Measurements from ENCODE around the gene GKN2. TPM values are rescaled to one million over a fixed set of nuclear protein-coding genes. Genes with fewer than 3 reads are reported as not detected.

Gene GKN2
- total RNA-seq, 1 experiment from 2014 or later, result not detected

DNA sequence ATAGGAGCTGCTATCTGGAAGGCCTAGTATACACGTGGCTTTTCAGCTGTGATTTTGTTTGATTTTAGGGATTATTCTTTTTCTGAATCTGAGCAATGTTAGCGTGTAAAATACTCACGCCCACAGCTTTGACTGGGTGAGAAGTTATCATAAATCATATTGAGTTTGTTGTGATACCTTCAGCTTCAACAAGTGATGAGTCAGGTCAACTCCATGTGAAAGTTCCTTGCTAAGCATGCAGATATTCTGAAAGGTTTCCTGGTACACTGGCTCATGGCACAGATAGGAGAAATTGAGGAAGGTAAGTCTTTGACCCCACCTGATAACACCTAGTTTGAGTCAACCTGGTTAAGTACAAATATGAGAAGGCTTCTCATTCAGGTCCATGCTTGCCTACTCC is 21.6 kb upstream of the GKN2 start, which contains the start of gene GKN1:
Gene GKN1 (plus strand): TSS at position 386 of the 400 bp plus-strand sequence. CDS start 42 bp downstream, outside the sequence.
- CTCF ChIA-PET, result no interaction called here
- H2AFZ ChIP-seq, result no peak within 1 kb of the TSS
- no peak within 1 kb of the TSS for H3K27ac ChIP-seq

GRCh38 chr2:68971591-68972231 is 19.0 kb upstream of the GKN2 start:
- intact Hi-C loops (cut with micrococcal nuclease; ENCODE audit: unreplicated experiment), result loop anchor here (5.0 kb wide), 2 partner anchors 41 to 191 kb away; partner anchors contain the start of gene ANTXR1
- ChIA-PET POLR2A (ENCODE audit: unreplicated experiment) (interaction anchor here (0.6 kb wide), 1 partner anchor 172 kb away, joined by 4 read pairs; no protein-coding TSS in a partner anchor), CTCF (no interaction called here)
- no TSS peak for BruUV-seq (replicated peaks)
- Histone ChIP-seq H3K4me3 (no peak overlapping the region), H2AFZ (no peak overlapping the region), H3K27me3 (ENCODE audit: insufficient read depth, low read depth) (no peaks in the 10 kb centered on the region), H3K9me2 (ENCODE audit: insufficient read depth) (no peaks in the 10 kb centered on the region), H3K9me3 (ENCODE audit: insufficient read depth, low read depth) (no peaks in the 10 kb centered on the region), H3K27ac (peak overlapping the region; percentile 80), H3K36me3 (ENCODE audit: low read depth) (no peaks in the 10 kb centered on the region), H3K4me1 (replicated peaks; ENCODE audit: insufficient read depth) (peaks cover 28% of the 10 kb centered on the region), H3K4me2 (peak overlapping the region; percentile 20), H3F3A (ENCODE audit: insufficient read depth, low read depth) (peaks cover 22% of the 10 kb centered on the region), H3K79me2 (ENCODE audit: low read depth) (no peaks in the 10 kb centered on the region), H4K20me1 (ENCODE audit: insufficient read depth) (no peaks in the 10 kb centered on the region)
- no peak for TF ChIP-seq EZH2 (IDR thresholded peaks at IDR 0.05; ENCODE audit: low read depth)
- TF ChIP-seq, protein P1, sequence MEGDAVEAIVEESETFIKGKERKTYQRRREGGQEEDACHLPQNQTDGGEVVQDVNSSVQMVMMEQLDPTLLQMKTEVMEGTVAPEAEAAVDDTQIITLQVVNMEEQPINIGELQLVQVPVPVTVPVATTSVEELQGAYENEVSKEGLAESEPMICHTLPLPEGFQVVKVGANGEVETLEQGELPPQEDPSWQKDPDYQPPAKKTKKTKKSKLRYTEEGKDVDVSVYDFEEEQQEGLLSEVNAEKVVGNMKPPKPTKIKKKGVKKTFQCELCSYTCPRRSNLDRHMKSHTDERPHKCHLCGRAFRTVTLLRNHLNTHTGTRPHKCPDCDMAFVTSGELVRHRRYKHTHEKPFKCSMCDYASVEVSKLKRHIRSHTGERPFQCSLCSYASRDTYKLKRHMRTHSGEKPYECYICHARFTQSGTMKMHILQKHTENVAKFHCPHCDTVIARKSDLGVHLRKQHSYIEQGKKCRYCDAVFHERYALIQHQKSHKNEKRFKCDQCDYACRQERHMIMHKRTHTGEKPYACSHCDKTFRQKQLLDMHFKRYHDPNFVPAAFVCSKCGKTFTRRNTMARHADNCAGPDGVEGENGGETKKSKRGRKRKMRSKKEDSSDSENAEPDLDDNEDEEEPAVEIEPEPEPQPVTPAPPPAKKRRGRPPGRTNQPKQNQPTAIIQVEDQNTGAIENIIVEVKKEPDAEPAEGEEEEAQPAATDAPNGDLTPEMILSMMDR (conservative IDR thresholded peaks at IDR 0.05), result no peak
- DNase-seq, result peak; percentile 72 to 89

More for the DNA sequence above, 21.6 kb upstream of the GKN2 start, which contains the start of gene GKN1:
- Histone ChIP-seq H3K9me3 (ENCODE audit: insufficient read depth, low read depth) (no peaks in the 10 kb centered on the region), H3K9me2 (ENCODE audit: insufficient read depth) (no peaks in the 10 kb centered on the region), H3K4me2 (no peak within 1 kb of the TSS), H3K4me3 (no peak within 1 kb of the TSS), H3K36me3 (ENCODE audit: low read depth) (no peaks in the 10 kb centered on the region), H4K20me1 (ENCODE audit: insufficient read depth) (no peaks in the 10 kb centered on the region), H3K27me3 (ENCODE audit: insufficient read depth, low read depth) (no peaks in the 10 kb centered on the region), H3K79me2 (ENCODE audit: low read depth) (no peaks in the 10 kb centered on the region), H3F3A (ENCODE audit: insufficient read depth, low read depth) (peaks cover 22% of the 10 kb centered on the region), H3K4me1 (replicated peaks; ENCODE audit: insufficient read depth) (peaks cover 28% of the 10 kb centered on the region)
- POLR2A ChIA-PET (ENCODE audit: unreplicated experiment), result no interaction called here
- TF ChIP-seq, protein P1 (conservative IDR thresholded peaks at IDR 0.05), result no peak
- TF ChIP-seq EZH2 (IDR thresholded peaks at IDR 0.05; ENCODE audit: low read depth), result no peak
- DNase-seq, result no peak
- BruUV-seq (replicated peaks), result no TSS peak
- intact Hi-C loops (cut with micrococcal nuclease; ENCODE audit: unreplicated experiment), result loop anchor here (5.0 kb wide), 2 partner anchors 38 to 188 kb away; partner anchors contain the start of gene ANTXR1

DNA sequence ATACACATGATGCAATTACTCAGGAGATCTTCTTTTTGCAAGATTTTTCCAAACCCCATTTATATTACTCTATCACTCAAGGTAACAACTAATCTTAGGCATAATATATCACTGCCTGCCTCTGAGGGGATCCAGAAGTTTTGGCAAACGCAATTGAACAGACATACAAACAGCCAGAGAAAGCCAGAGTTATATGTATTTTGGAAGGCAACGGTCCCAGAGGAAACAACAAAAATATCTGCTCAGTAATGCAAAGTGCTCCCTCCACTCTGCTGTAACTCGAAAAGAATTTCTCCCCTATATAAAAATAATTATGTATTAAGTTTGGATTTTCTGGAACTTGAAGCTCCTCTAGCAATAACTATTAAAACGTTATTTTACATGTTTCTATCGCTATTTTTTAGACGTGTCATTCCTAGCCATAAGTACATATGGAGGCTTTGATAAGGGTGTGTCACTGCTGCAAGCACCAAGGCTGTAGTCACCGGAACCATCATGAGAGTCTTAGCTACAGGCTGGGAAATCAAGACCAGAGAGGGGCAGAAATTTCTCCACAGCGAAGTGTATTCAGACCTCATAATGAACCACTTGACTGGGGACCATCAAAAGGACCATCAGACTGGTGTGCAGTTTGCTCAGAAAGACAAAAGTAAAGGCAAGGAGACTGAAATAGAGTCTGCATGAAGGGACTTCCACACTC is 18.0 kb upstream of the GKN2 start:
- H3K79me2 ChIP-seq (ENCODE audit: low read depth), result no peaks in the 10 kb centered on the region
- intact Hi-C loops (cut with micrococcal nuclease; ENCODE audit: unreplicated experiment), result loop anchor here (5.0 kb wide), 2 partner anchors 42 to 192 kb away; partner anchors contain the start of gene ANTXR1
- no peaks in the 10 kb centered on the region for H3K36me3 ChIP-seq (ENCODE audit: low read depth)
- ChIA-PET POLR2A (ENCODE audit: unreplicated experiment) (interaction anchor here (0.7 kb wide), 1 partner anchor 344 kb away, joined by 4 read pairs; no protein-coding TSS in a partner anchor), CTCF (no interaction called here)
- H3K27me3 ChIP-seq (ENCODE audit: insufficient read depth, low read depth), result no peaks in the 10 kb centered on the region
- DNase-seq, result no peak
- no peak overlapping the region for H3K4me3 ChIP-seq
- no TSS peak for BruUV-seq (replicated peaks)
- peak overlapping the region; percentile 10 for H3K4me2 ChIP-seq
- TF ChIP-seq, protein P1 (conservative IDR thresholded peaks at IDR 0.05), result no peak
- no peak for TF ChIP-seq EZH2 (IDR thresholded peaks at IDR 0.05; ENCODE audit: low read depth)
- no peak overlapping the region for H2AFZ ChIP-seq
- no peaks in the 10 kb centered on the region for H4K20me1 ChIP-seq (ENCODE audit: insufficient read depth)
- H3K27ac ChIP-seq, result peak overlapping the region; percentile 80
- peaks cover 22% of the 10 kb centered on the region for H3F3A ChIP-seq (ENCODE audit: insufficient read depth, low read depth)
- H3K9me2 ChIP-seq (ENCODE audit: insufficient read depth), result no peaks in the 10 kb centered on the region
- H3K4me1 ChIP-seq (replicated peaks; ENCODE audit: insufficient read depth), result peaks cover 28% of the 10 kb centered on the region
- no peaks in the 10 kb centered on the region for H3K9me3 ChIP-seq (ENCODE audit: insufficient read depth, low read depth)

All from PC-9 (cell line).